Measurements from ENCODE around the gene MTRF1L.

The MTRF1L gene

GRCh38 chr6:152941746-152942145, 60.8 kb downstream of the MTRF1L start:
- Histone ChIP-seq H3K36me3 (replicated peaks; ENCODE audit: insufficient read depth, low read length) (no peaks in the 10 kb centered on the region), H3K79me2 (ENCODE audit: low read length) (no peaks in the 10 kb centered on the region), H4K20me1 (ENCODE audit: insufficient read depth, low read length) (no peaks in the 10 kb centered on the region), H3K9me3 (replicated peaks; ENCODE audit: insufficient read depth, low read length) (no peaks in the 10 kb centered on the region), H3K4me2 (ENCODE audit: low read depth, low read length) (no peak overlapping the region), H3K4me3 (ENCODE audit: low read length) (no peak overlapping the region), H2AFZ (ENCODE audit: low read length) (no peak overlapping the region), H3K4me1 (ENCODE audit: low read length) (no peaks in the 10 kb centered on the region), H3K9me2 (replicated peaks; ENCODE audit: insufficient read depth, low read length) (no peaks in the 10 kb centered on the region), H3K27me3 (replicated peaks; ENCODE audit: insufficient read depth, low read length) (no peaks in the 10 kb centered on the region), H3F3A (ENCODE audit: insufficient read depth, low read length) (no peaks in the 10 kb centered on the region), H3K27ac (ENCODE audit: low read length) (no peak overlapping the region), H3K9ac (ENCODE audit: low read length) (no peak overlapping the region)
- TF ChIP-seq EZH2 (optimal IDR thresholded peaks at IDR 0.05; ENCODE audit: low read depth, low read length) (no peak), EZH2phosphoT487 (IDR thresholded peaks at IDR 0.05; ENCODE audit: low read length) (no peak), CTCF (IDR thresholded peaks at IDR 0.05; ENCODE audit: low read length) (no peak)
- no peak for DNase-seq
